Colonic mucosa (tissue), 4 donors: ENCODE measurements around the gene GNAI2. TPM values are rescaled to one million over a fixed set of nuclear protein-coding genes. Genes with fewer than 3 reads are reported as not detected.
"Not testable (repeated sequence)": the region's sequence is repeated elsewhere in the genome, so short reads cannot be mapped to it uniquely, and the experiment has no call there.

Experiments used
- DNase-seq: peaks from one replicate; pipeline ENCODE4 v3.0.0-alpha.2; 2020
- H3K27ac ChIP-seq: fragments of 200-600 bp; one replicate; pipeline ENCODE4 v1.8.0; 2021
- H3K27me3 ChIP-seq: fragments of 200-600 bp; one replicate; pipeline ENCODE4 v1.8.0; 2021
- H3K36me3 ChIP-seq: fragments of 200-600 bp; one replicate; pipeline ENCODE4 v1.8.0; 2021
- H3K4me1 ChIP-seq: fragments of 200-600 bp; one replicate; pipeline ENCODE4 v1.8.0; 2021; ENCODE audit warnings: mild to moderate bottlenecking
- H3K4me3 ChIP-seq: fragments of 200-600 bp; one replicate; pipeline ENCODE4 v1.8.0; 2021
- H3K9ac ChIP-seq, 2 donors: one replicate each; pipeline ENCODE4 v1.7.0; 2013; ENCODE audit warnings: control low read depth in 2 of 2, low read depth in 2 of 2, low read length in 2 of 2
- H3K9me3 ChIP-seq: fragments of 200-600 bp; one replicate; pipeline ENCODE4 v1.8.0; 2021
- CTCF ChIP-seq: fragments of 200-600 bp; IDR thresholded peaks from one replicate; pipeline ENCODE4 v1.8.0; 2022; ENCODE audit warnings: antibody characterized with exemption, mild to moderate bottlenecking
- intact Hi-C: fragments of 100-400 bp; cut with DNase I; formaldehyde crosslinking; loops from one replicate; pipeline ENCODE4 v1.14.1; 2022
- total RNA-seq, 2 donors: library from RNA; stranded (reverse); fragmentation: NEBNext Ultra II Directional in 1 of 2; extraction: Animal tissue kit (Norgen Biotek cat#: 25700) in 1 of 2; gene quantifications; one replicate each; pipeline ENCODE4 v1.2.1, GENCODE V29; 2021
- donor health status: healthy.
- donor health status: DM: no; HTN: no; CAD: no.
- donor health status: DM: no; HTN: no; CAD: no.

GNAI2 gene
- total RNA-seq, 2 donors from 2014 or later = 48.7 to 77.4 TPM

GRCh38 chr3:50205413-50206276 lies 30.4 kb upstream of the GNAI2 start:
- no peak for TF ChIP-seq CTCF
- Histone ChIP-seq H3K9me3 (no peaks in the 10 kb centered on the region), H3K27ac (no peak overlapping the region), H3K4me1 (no peaks in the 10 kb centered on the region), H3K27me3 (peaks cover 40% of the 10 kb centered on the region), H3K9ac (peak overlapping the region in 1 of 2 donors; percentile 12), H3K4me3 (peak overlapping the region; percentile 9), H3K36me3 (no peaks in the 10 kb centered on the region)
- intact Hi-C loops = no loop called here
- no peak for DNase-seq

DNA sequence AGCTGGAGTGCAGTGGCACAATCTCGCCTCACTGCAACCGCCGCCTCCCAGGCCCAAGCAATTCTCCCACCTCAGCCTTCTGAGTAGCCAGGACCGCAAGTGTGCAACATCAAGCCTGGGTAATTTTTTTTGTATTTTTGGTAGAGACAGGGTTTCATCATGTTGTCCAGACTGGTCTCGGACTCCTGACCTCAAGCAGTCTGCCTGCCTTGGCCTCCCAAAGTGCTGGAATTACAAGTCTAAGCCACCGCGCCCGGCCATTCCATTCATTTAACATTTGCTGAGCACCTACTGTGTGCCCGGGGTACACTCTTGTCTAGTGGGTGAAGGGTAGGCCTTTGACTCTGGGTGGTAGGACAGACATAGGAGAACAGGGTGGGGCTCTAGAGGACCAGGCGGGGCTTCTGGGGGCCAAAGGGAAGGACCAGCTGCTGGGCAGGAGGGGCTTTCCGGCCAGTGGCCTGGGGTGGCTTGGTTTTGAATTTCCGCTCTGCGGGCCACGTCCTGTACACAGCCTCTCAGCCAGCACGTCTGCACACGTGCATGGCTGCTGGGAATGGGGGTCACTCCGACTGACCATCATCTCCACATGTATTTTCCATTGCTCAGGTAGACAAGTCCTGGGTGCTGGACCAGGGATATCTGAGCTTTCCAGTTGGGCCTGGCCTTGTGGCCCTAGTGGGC lies 28.5 kb upstream of the GNAI2 start:
- Histone ChIP-seq H3K27ac (no peak overlapping the region), H3K9ac (no peak overlapping the region), H3K9me3 (no peaks in the 10 kb centered on the region), H3K4me3 (no peak overlapping the region), H3K4me1 (no peaks in the 10 kb centered on the region), H3K27me3 (peaks cover 39% of the 10 kb centered on the region), H3K36me3 (no peaks in the 10 kb centered on the region)
- intact Hi-C loops = no loop called here
- no peak for DNase-seq
- no peak for TF ChIP-seq CTCF

- H3K27me3 ChIP-seq = peaks cover 29% of the 10 kb centered on the region
- H3K9me3 ChIP-seq = no peaks in the 10 kb centered on the region
- H3K36me3 ChIP-seq = no peaks in the 10 kb centered on the region
- no peak for DNase-seq
- no peaks in the 10 kb centered on the region for H3K4me1 ChIP-seq
- no peak overlapping the region for H3K9ac ChIP-seq
- no peak for TF ChIP-seq CTCF
- intact Hi-C loops = no loop called here
- no peak overlapping the region for H3K27ac ChIP-seq
- no peak overlapping the region for H3K4me3 ChIP-seq
Observed at GRCh38 chr3:50208677-50209344, 27.2 kb upstream of the GNAI2 start.

- Histone ChIP-seq H3K27me3 (peaks cover 16% of the 10 kb centered on the region), H3K9ac (no peak overlapping the region), H3K4me3 (no peak overlapping the region), H3K36me3 (no peaks in the 10 kb centered on the region), H3K27ac (no peak overlapping the region), H3K9me3 (no peaks in the 10 kb centered on the region), H3K4me1 (no peaks in the 10 kb centered on the region)
- no peak for TF ChIP-seq CTCF
- intact Hi-C loops = no loop called here
- DNase-seq = no peak
Observed at GRCh38 chr3:50210176-50210509, 25.9 kb upstream of the GNAI2 start.

DNA sequence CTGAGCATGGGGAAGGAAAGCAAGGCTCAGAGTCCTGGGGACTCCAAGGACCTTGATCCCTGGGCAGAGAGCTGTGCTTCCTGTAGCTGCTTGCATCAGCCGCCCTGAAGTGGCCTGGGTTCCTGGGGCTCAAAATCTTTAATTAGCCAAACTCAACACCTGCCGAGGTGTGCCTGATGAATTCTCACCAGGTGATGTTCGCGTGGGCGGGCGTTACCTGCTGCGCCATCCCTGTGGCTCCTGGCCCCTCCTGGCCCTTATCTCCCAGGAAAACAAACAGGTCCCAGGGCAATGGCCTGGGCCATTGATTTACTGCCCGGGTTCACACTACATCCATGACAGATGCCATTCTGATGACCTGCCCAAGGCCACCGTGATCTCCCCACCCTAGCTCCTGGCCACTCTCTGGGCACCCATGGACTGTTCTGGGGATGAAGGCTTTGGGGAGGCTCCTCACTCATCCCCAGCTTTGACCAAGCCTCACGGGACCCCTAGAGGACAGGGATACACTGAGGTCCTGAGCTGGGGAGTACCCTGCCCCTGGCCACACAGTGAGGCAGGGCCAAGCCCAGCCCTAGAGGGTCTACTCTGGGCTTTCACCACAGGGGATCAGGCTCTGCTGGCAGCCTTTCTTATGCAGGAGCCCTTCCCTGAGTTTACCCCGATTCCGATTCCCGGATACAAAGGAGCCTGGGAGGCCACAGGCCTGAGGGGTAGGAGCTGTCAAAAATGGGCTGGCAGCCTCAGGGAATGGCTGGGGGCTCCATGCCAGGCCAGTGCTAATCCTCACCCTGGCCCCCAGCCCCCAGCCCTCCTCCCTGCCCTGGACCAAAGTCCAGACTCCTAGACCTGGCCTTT lies 25.3 kb upstream of the GNAI2 start:
- no peak overlapping the region for H3K27ac ChIP-seq
- H3K4me3 ChIP-seq = no peak overlapping the region

DNA sequence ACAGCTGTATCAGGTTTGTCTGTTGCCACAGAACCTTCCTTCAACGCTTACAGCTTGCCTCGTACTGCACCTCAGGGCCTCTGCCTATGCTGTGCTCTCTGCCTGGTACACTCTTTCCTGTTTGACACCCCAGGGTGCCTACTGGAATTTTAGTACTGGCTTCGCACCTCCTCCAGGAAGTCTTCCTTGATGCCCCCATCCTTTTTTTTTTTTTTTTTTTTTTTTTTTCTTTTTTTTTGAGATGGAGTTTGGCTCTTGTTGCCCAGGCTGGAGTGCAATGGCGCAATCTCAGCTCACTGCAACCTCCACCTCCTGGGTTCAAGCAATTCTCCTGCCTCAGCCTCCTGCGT lies 24.7 kb upstream of the GNAI2 start:
- H3K27ac ChIP-seq, intact Hi-C loops: not testable (repeated sequence)

More for the DNA sequence above, 25.3 kb upstream of the GNAI2 start:
- Histone ChIP-seq H3K9ac (no peak overlapping the region), H3K27me3 (peaks cover 10% of the 10 kb centered on the region), H3K36me3 (no peaks in the 10 kb centered on the region), H3K9me3 (no peaks in the 10 kb centered on the region), H3K4me1 (no peaks in the 10 kb centered on the region)
- peak; percentile 41 for DNase-seq
- intact Hi-C loops = no loop called here
- TF ChIP-seq CTCF = no peak

More for the DNA sequence above, 24.7 kb upstream of the GNAI2 start:
- not testable (repeated sequence) for H3K27me3 ChIP-seq, H3K4me3 ChIP-seq, H3K9ac ChIP-seq, DNase-seq, H3K36me3 ChIP-seq, H3K9me3 ChIP-seq, H3K4me1 ChIP-seq
